HepG2 (cell line): Measurements from ENCODE around the gene NFE2L3. TPM values are rescaled to one million over a fixed set of nuclear protein-coding genes. Genes with fewer than 3 reads are reported as not detected.
"Not testable (repeated sequence)": the region's sequence is repeated elsewhere in the genome, so short reads cannot be mapped to it uniquely, and the experiment has no call there.

ENCODE experiments used
- ATAC-seq: fragments of 200-7000 bp; cut with Tn5 transposase; 3 replicates; pipeline ENCODE4 v1.9.1; 2020; ENCODE audit warnings: mild to moderate bottlenecking, moderate library complexity
- BruUV-seq: library from RNA; stranded (reverse); fragments of 400-500 nt; replicated peaks from 2 replicates; lab custom pipeline; 2021; lab: Mats Ljungman, UMichigan
- CTCF ChIA-PET: fragments of 300-600 bp; formaldehyde crosslinking; extraction: SDS; loops from one replicate; lab custom pipeline; 2021; ENCODE audit warnings: low total read pairs, inconsistent platforms, low intra/inter-chr PET ratio; lab: Yijun Ruan, JAX
- POLR2A ChIA-PET: fragments of 350-600 bp; sonication (Branson Sonifier 250); formaldehyde crosslinking; loops from one replicate; lab custom pipeline; 2020; ENCODE audit warnings: antibody characterized with exemption, inconsistent platforms; lab: Yijun Ruan, JAX
- DNase-seq: peaks from one replicate; pipeline ENCODE4 v3.0.0-alpha.2; 2015; ENCODE audit warnings: low spot score
- FAIRE-seq: peaks from 3 replicates; lab custom pipeline; 2011; peaks lifted over from hg19 to GRCh38; lab: Jason Lieb, UNC
- H2AFZ ChIP-seq: one replicate; pipeline ENCODE4 v1.6.1; 2011; ENCODE audit warnings: low read length, inconsistent platforms
- H3K27ac ChIP-seq: fragments of 300-600 bp; 3 replicates; pipeline ENCODE4 v1.8.0; 2011; ENCODE audit warnings: mixed run types, mild to moderate bottlenecking, mixed read lengths, low read length, inconsistent platforms; ENCODE audit not compliant: insufficient read depth; ENCODE audit errors: extremely low read length
- H3K27me3 ChIP-seq, 2 experiments: fragments of 200-600 bp in 1 of 2; 2 replicates in 1 of 2; 3 replicates in 1 of 2; pipeline versions ENCODE4 v1.6.0 to v1.8.0; 2011; ENCODE audit warnings: low read length in 2 of 2, mild to moderate bottlenecking in 2 of 2, moderate library complexity in 2 of 2, inconsistent platforms in 1 of 2; ENCODE audit not compliant: insufficient read depth in 2 of 2, control insufficient read depth in 1 of 2
- H3K36me3 ChIP-seq, 2 experiments: fragments of 200-600 bp in 1 of 2; replicated peaks in 1 of 2; 2 replicates in 1 of 2; 3 replicates in 1 of 2; pipeline versions ENCODE4 v1.5.1 to v1.8.0; 2011; ENCODE audit warnings: low read length in 2 of 2, inconsistent platforms in 1 of 2; ENCODE audit not compliant: insufficient read depth in 2 of 2, control insufficient read depth in 1 of 2
- H3K4me1 ChIP-seq: 2 replicates; pipeline ENCODE4 v1.5.1; 2012; ENCODE audit warnings: low read length, inconsistent platforms; ENCODE audit not compliant: insufficient read depth
- H3K4me2 ChIP-seq: 2 replicates; pipeline ENCODE4 v1.6.0; 2011; ENCODE audit warnings: low read depth, low read length, inconsistent platforms
- H3K4me3 ChIP-seq, 3 experiments: fragments of 200-600 bp in 1 of 3; sonication (generic), shearing (Covaris generic) in 1 of 3; replicated peaks in 1 of 3; 2 replicates each; pipeline ENCODE4 v1.5.1; 2011 to 2016; ENCODE audit warnings: low read length in 3 of 3, inconsistent platforms in 2 of 3, low read depth in 2 of 3, mild to moderate bottlenecking in 2 of 3, control low read depth in 1 of 3, mixed read lengths in 1 of 3; ENCODE audit not compliant: insufficient read depth in 1 of 3
- H3K79me2 ChIP-seq: one replicate; pipeline ENCODE4 v1.6.1; 2011; ENCODE audit warnings: low read length, inconsistent platforms; ENCODE audit not compliant: insufficient read depth
- H3K9ac ChIP-seq: 2 replicates; pipeline ENCODE4 v1.6.0; 2011; ENCODE audit warnings: mild to moderate bottlenecking, low read depth, low read length, inconsistent platforms; ENCODE audit not compliant: insufficient read depth
- H3K9me3 ChIP-seq: 2 replicates; pipeline ENCODE4 v1.5.1; 2012; ENCODE audit warnings: mild to moderate bottlenecking, low read length
- H4K20me1 ChIP-seq: 2 replicates; pipeline ENCODE4 v1.6.0; 2011; ENCODE audit warnings: inconsistent platforms, mild to moderate bottlenecking, low read length, moderate library complexity; ENCODE audit not compliant: insufficient read depth
- AGO1 ChIP-seq: fragments of 200-400 bp; formaldehyde crosslinking; IDR thresholded peaks from 2 replicates; pipeline ENCODE4 v1.6.1; 2017; ENCODE audit warnings: mild to moderate bottlenecking, low read depth, low read length, moderate library complexity; ENCODE audit not compliant: poor library complexity, severe bottlenecking
- NR2F6 ChIP-seq, 2 experiments: IDR thresholded peaks; 2 replicates each; pipeline ENCODE4 v1.6.1; 2016; ENCODE audit warnings: antibody characterized with exemption in 1 of 2, mild to moderate bottlenecking in 1 of 2
- PAF1 ChIP-seq: IDR thresholded peaks from 2 replicates; pipeline ENCODE4 v1.6.1; 2016; ENCODE audit warnings: missing genetic modification reagents, missing compliant biosample characterization
- POLR2A ChIP-seq, 2 experiments: IDR thresholded peaks; 2 replicates each; pipeline ENCODE4 v1.6.1; 2011; ENCODE audit warnings: low read depth in 2 of 2, low read length in 2 of 2, mild to moderate bottlenecking in 1 of 2, moderate library complexity in 1 of 2; ENCODE audit not compliant: insufficient read depth in 1 of 2
- POLR2AphosphoS2 ChIP-seq: IDR thresholded peaks from 2 replicates; pipeline ENCODE4 v1.6.1; 2011; ENCODE audit warnings: low read depth, low read length, improper control_type of control experiment
- SMYD3 ChIP-seq: sonication (generic); formaldehyde crosslinking; IDR thresholded peaks from 2 replicates; pipeline ENCODE4 v1.8.1; 2023; ENCODE audit warnings: mild to moderate bottlenecking, missing genetic modification reagents
- SNRNP70 ChIP-seq: fragments of 200-400 bp; formaldehyde crosslinking; IDR thresholded peaks from 2 replicates; pipeline ENCODE4 v1.6.1; 2017; ENCODE audit warnings: mild to moderate bottlenecking, low read depth, low read length, moderate library complexity
- ZNF780A ChIP-seq: sonication (generic); formaldehyde crosslinking; IDR thresholded peaks from 2 replicates; pipeline ENCODE4 v1.8.0; 2022; ENCODE audit warnings: mild to moderate bottlenecking, missing genetic modification reagents, moderate library complexity
- WGBS: methylation state at CpG from one replicate; pipeline ENCODE4 v1.1.6; 2017; ENCODE audit warnings: low lambda C conversion rate; 5-methylcytosine and 5-hydroxymethylcytosine counted together
- in situ Hi-C: cut with HindIII; loops from 2 replicates; pipeline ENCODE4 v1.10.0; 2017; ENCODE audit warnings: low pct_unique_long_range_greater_than_20kb; ENCODE audit not compliant: extremely low pct_ligation_motif_present
- intact Hi-C: fragments of 100-400 bp; cut with micrococcal nuclease; formaldehyde crosslinking; loops from one replicate; pipeline ENCODE4 v1.10.0; 2022; ENCODE audit not compliant: unreplicated experiment
- polyA plus RNA-seq, 8 experiments: library from polyadenylated mRNA; depleted of rRNA in 3 of 8; stranded (reverse) in 7 of 8; unstranded in 1 of 8; fragments of >200 nt; fragmentation: Illumina TruSeq in 4 of 8; extraction: Trizol in 4 of 8; gene quantifications; 2 replicates each; pipeline versions ENCODE4 v1.2.1 to v1.2.3, GENCODE V29; 2011 to 2016; ENCODE audit warnings: low read depth in 4 of 8, missing spikeins in 1 of 8, mixed read lengths in 1 of 8; ENCODE audit not compliant: insufficient read depth in 1 of 8
- total RNA-seq, 5 experiments: library from RNA; depleted of rRNA; stranded (reverse); fragments of >200 nt; fragmentation: Illumina TruSeq; extraction: Trizol; gene quantifications; 2 replicates each; pipeline ENCODE4 v1.2.3, GENCODE V29; 2016; ENCODE audit warnings: low read depth in 1 of 5
- TF ChIP-seq, protein P1 (sequence below): sonication (generic); formaldehyde crosslinking; IDR thresholded peaks from 2 replicates; pipeline ENCODE4 v1.8.1; 2023; ENCODE audit warnings: mild to moderate bottlenecking, moderate library complexity, missing genetic modification reagents
- TF ChIP-seq, protein P2 (sequence below), 2 experiments: fragments of 450-650 bp in 1 of 2; sonication (generic) in 1 of 2; formaldehyde crosslinking; IDR thresholded peaks; 2 replicates each; pipeline versions ENCODE4 v1.5.0 to v1.8.0; 2020 to 2022; ENCODE audit warnings: mild to moderate bottlenecking in 1 of 2, missing genetic modification reagents in 1 of 2

NFE2L3 gene
- total and polyA plus RNA-seq, 2 of the 13 experiments (the other 11 are each of a cell fraction or from before 2014, with no cell fraction given) = 11.4 to 19.4 TPM

DNA sequence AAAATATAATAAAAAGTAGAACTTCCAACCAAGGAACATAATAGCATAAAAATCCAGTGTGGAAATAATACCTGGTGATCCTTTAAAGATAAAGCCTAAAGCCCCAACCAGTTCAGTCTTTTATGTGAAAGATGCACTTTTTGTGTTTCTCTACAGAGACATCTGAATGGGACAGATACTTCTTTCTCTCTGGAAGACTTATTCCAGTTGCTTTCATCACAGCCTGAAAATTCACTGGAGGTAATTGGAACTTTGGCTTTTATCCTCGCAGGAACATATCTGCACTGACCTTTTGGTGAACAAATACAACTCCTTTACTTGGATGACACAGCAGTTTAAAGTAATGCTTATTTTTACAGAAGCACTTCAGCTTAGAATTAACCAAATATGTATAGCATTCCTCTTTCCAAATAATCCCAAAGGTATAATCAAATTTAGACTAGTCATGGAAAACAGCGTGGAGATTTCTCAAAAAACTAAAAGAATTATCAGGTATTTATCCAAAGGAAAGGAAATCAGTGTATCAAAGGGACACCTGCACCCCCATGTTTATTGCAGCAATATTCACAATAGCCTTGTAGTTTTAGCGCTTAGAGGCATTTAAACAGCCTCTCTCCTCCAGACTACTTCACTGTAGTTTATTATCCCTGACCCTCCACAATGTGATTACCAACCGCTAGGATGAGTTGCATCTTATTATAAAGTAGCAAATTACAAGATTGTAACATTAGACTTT lies 31.7 kb downstream of the NFE2L3 start (continued):
- TF ChIP-seq NR2F6 (IDR thresholded peaks at IDR 0.05) (no peak), NR2F6 (CRISPR knock-in tag; IDR thresholded peaks at IDR 0.05) (no peak)

DNA sequence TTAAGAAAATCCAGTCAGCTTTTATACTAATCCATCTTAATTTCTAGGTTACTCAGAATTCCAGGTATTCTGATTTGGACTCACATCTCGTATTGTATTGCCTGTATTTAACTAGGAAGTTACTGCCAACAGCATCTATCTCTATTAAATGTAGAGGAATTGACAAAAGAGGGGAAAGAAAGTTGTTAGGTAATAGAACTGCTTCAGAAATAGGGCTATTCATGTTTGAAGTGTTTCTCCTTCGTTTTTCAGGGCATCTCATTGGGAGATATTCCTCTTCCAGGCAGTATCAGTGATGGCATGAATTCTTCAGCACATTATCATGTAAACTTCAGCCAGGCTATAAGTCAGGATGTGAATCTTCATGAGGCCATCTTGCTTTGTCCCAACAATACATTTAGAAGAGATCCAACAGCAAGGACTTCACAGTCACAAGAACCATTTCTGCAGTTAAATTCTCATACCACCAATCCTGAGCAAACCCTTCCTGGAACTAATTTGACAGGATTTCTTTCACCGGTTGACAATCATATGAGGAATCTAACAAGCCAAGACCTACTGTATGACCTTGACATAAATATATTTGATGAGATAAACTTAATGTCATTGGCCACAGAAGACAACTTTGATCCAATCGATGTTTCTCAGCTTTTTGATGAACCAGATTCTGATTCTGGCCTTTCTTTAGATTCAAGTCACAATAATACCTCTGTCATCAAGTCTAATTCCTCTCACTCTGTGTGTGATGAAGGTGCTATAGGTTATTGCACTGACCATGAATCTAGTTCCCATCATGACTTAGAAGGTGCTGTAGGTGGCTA lies 32.5 kb downstream of the NFE2L3 start:
- peak overlapping the region; percentile 7 for H3K27ac ChIP-seq
- H3K9ac ChIP-seq, H2AFZ ChIP-seq, FAIRE-seq, H3K9me3 ChIP-seq, H3K79me2 ChIP-seq, DNase-seq, H3K36me3 ChIP-seq, H3K27me3 ChIP-seq, H3K4me2 ChIP-seq, H3K4me3 ChIP-seq, CTCF ChIA-PET: not testable (repeated sequence)
- intact Hi-C loops (loop anchor here (5.0 kb wide), 1 partner anchor 92 kb away; no protein-coding TSS in a partner anchor), in situ Hi-C loops (loop anchor here (10.0 kb wide), 1 partner anchor 90 kb away; no protein-coding TSS in a partner anchor)
- peaks cover 35% of the 10 kb centered on the region for H4K20me1 ChIP-seq
- POLR2A ChIA-PET = interaction anchor here (1.5 kb wide), 1 partner anchor 16 kb away, joined by 6 read pairs; the partner anchor contains the start of gene HNRNPA2B1
- TF ChIP-seq, protein P1, sequence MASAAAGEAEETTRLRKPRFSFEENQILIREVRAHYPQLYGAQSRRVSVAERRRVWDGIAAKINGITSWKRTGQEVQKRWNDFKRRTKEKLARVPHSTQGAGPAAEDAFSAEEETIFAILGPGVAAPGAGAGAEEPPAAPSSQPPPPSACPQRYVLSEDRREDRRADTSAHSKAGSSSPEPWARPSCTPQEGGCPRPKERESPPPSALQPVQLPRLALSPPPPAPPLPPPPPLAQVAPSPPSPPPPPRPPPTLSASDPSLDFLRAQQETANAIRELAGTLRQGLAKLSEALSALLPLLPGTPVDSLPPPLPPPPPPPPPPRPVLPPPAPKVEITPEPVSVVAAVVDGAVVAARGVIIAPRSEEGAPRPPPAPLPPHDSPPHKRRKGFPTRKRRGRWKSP (CRISPR knock-in tag) = 0 out of 2 replicates have a peak, but pooled peaks have one; percentile 27
- TF ChIP-seq, protein P2, sequence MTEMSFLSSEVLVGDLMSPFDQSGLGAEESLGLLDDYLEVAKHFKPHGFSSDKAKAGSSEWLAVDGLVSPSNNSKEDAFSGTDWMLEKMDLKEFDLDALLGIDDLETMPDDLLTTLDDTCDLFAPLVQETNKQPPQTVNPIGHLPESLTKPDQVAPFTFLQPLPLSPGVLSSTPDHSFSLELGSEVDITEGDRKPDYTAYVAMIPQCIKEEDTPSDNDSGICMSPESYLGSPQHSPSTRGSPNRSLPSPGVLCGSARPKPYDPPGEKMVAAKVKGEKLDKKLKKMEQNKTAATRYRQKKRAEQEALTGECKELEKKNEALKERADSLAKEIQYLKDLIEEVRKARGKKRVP (CRISPR knock-in tag; IDR thresholded peaks at IDR 0.05) = 0 out of 4 replicates have a peak, but pooled peaks of 1 of the 2 experiments have one; percentile 10
- peak; percentile 20; the same call in 1 of the 2 replicates for TF ChIP-seq POLR2AphosphoS2
- TF ChIP-seq SMYD3 (CRISPR knock-in tag) = 0 out of 2 replicates have a peak, but pooled peaks have one; percentile 68
- TF ChIP-seq SNRNP70 = 0 out of 2 replicates have a peak, but pooled peaks have one; percentile 41
- peak; percentile 17 for TF ChIP-seq AGO1
- TF ChIP-seq PAF1 (CRISPR knock-in tag) = peak; percentile 20; the same call in 1 of the 2 replicates
- TF ChIP-seq ZNF780A (CRISPR knock-in tag) = 0 out of 2 replicates have a peak, but pooled peaks have one; percentile 26
- peak; percentile 4 to 48; a peak in 2 of 4 replicates for TF ChIP-seq POLR2A (IDR thresholded peaks at IDR 0.05; ENCODE audit: insufficient read depth in 1 of 2, low read depth in 2 of 2, low read length in 2 of 2)
- BruUV-seq = TSS peak; percentile 0
- WGBS = 96% methylated on average over 4 of the region's 4 CpGs
- peaks cover 30% of the 10 kb centered on the region for H3K4me1 ChIP-seq
- peak; percentile 6 for ATAC-seq
